Testis (tissue), 3 donors: Measurements from ENCODE around the gene EVC2. TPM values are rescaled to one million over a fixed set of nuclear protein-coding genes. Genes with fewer than 3 reads are reported as not detected.
A peak's percentile ranks its signal among the peaks of the same experiment; 100 is the strongest.

ENCODE experiments used
- DNase-seq: peaks from one replicate; pipeline ENCODE4 v3.0.0-alpha.2; 2019
- H3K27ac ChIP-seq, 2 donors: fragments of 200-600 bp; sonication (generic); one replicate each; pipeline ENCODE4 v1.5.1; 2019
- H3K27me3 ChIP-seq: fragments of 200-600 bp; sonication (generic); one replicate; pipeline ENCODE4 v1.5.1; 2019
- H3K36me3 ChIP-seq: fragments of 200-600 bp; sonication (generic); one replicate; pipeline ENCODE4 v1.5.1; 2017; ENCODE audit warnings: low read depth; ENCODE audit errors: missing control alignments
- H3K4me1 ChIP-seq: fragments of 200-600 bp; sonication (generic); one replicate; pipeline ENCODE4 v1.5.1; 2019
- H3K4me3 ChIP-seq, 2 donors: fragments of 200-600 bp; sonication (generic); one replicate each; pipeline ENCODE4 v1.5.1; 2017 to 2019
- H3K9me3 ChIP-seq: fragments of 200-600 bp; sonication (generic); one replicate; pipeline ENCODE4 v1.5.1; 2017
- CTCF ChIP-seq, 3 experiments: fragments of 450-650 bp in 2 of 3; fragments of 200-600 bp in 1 of 3; sonication (generic) in 1 of 3; IDR thresholded peaks; one replicate each; pipeline ENCODE4 v1.5.1; 2016 to 2019; ENCODE audit warnings: antibody characterized with exemption in 3 of 3, mild to moderate bottlenecking in 2 of 3, moderate library complexity in 1 of 3
- POLR2A ChIP-seq: fragments of 450-650 bp; IDR thresholded peaks from one replicate; pipeline ENCODE4 v1.6.1; 2017; ENCODE audit warnings: antibody characterized with exemption, mild to moderate bottlenecking, moderate library complexity
- WGBS, 2 donors: methylation state at CpG; one replicate each; pipeline ENCODE4 v1.1.5; 2018; 5-methylcytosine and 5-hydroxymethylcytosine counted together
- intact Hi-C: fragments of 100-400 bp; cut with DNase I; formaldehyde crosslinking; loops from one replicate; pipeline ENCODE4 v1.15.1; 2023; ENCODE audit warnings: low total_unique reads
- polyA plus RNA-seq: library from polyadenylated mRNA; stranded (reverse); fragments of 350-450 nt; fragmentation: Illumina TruSeq; extraction: RNeasy Lipid Tissue Mini Kit (QIAGEN cat#74804); gene quantifications from one replicate; pipeline ENCODE4 v1.2.3, GENCODE V29; 2014; ENCODE audit warnings: low read depth, low replicate concordance; ENCODE audit not compliant: insufficient read depth
- total RNA-seq, 2 donors: library from RNA; depleted of rRNA; stranded (reverse); fragments of >200 nt; gene quantifications; one replicate each; pipeline ENCODE4 v1.2.3, GENCODE V29; 2016

The EVC2 gene
- total and polyA plus RNA-seq, 3 donors from 2014 or later = 2.9 to 10.2 (median 10.0) TPM

DNA sequence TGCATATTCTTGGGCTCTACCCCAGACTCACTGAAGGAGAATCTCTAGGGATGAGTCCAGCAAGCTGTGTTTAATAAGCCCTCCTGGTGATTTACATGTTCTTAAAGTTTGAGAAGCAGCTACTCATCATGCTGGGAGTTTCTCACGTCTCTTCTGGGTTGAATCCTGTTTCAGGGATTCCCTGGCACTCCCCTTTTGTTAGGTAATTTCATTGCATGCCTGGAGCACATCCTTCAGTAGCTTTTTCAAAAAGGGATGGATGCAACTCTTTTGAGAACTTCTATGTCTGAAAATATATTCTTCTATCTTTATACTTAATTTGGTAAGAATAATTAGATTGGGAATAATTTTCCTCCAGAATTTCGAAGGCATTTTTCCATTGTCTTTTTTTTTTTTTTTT lies 7.0 kb upstream of the EVC2 start:
- Histone ChIP-seq H3K27ac (no peak overlapping the region), H3K36me3 (no peaks in the 10 kb centered on the region), H3K27me3 (no peaks in the 10 kb centered on the region), H3K4me1 (peaks cover 11% of the 10 kb centered on the region), H3K4me3 (no peak overlapping the region), H3K9me3 (no peaks in the 10 kb centered on the region)
- 44 to 48% methylated on average over 2 of the region's 2 CpGs for whole genome bisulfite sequencing, 2 donors
- intact Hi-C loops = no loop called here
- TF ChIP-seq CTCF (IDR thresholded peaks at IDR 0.05) = no peak
- no peak for TF ChIP-seq POLR2A
- DNase-seq = no peak

- intact Hi-C loops = no loop called here
- peaks cover 19% of the 10 kb centered on the region for H3K4me1 ChIP-seq
- WGBS, 2 donors = 79 to 82% methylated on average over 6 of the region's 6 CpGs
- no peak for DNase-seq
- no peaks in the 10 kb centered on the region for H3K9me3 ChIP-seq
- H3K27me3 ChIP-seq = no peaks in the 10 kb centered on the region
- H3K4me3 ChIP-seq = no peak overlapping the region
- no peak overlapping the region for H3K27ac ChIP-seq
- TF ChIP-seq POLR2A (no peak), CTCF (IDR thresholded peaks at IDR 0.05) (no peak)
- H3K36me3 ChIP-seq = no peaks in the 10 kb centered on the region
Observed at GRCh38 chr4:5713861-5714260, 5.5 kb upstream of the EVC2 start.

DNA sequence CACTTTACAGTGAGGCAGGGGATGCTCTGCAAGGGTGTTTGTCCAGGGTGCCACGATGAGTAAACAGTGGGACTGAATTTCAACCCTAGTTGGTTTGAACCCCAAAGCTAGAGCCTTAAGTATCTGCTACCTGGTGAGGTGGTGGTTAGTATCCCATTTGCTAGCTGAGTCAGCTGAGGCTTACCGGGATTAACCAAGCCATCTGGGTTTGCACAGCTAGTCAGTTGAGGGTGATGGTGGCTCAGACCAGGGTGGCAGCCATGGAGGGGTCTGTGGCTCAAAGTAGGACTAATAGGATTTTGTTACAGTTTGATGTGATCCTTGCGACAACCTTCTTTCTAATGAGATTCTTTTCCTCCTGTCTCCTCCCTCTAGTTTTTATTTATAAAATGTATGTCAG lies 4.6 kb upstream of the EVC2 start:
- Histone ChIP-seq H3K27ac (no peak overlapping the region), H3K4me3 (no peak overlapping the region), H3K9me3 (no peaks in the 10 kb centered on the region), H3K36me3 (no peaks in the 10 kb centered on the region), H3K27me3 (no peaks in the 10 kb centered on the region), H3K4me1 (peaks cover 19% of the 10 kb centered on the region)
- WGBS, 2 donors = 75 to 82% methylated on average over 3 of the region's 3 CpGs
- TF ChIP-seq POLR2A (no peak), CTCF (IDR thresholded peaks at IDR 0.05) (no peak)
- intact Hi-C loops = no loop called here
- DNase-seq = no peak

DNA sequence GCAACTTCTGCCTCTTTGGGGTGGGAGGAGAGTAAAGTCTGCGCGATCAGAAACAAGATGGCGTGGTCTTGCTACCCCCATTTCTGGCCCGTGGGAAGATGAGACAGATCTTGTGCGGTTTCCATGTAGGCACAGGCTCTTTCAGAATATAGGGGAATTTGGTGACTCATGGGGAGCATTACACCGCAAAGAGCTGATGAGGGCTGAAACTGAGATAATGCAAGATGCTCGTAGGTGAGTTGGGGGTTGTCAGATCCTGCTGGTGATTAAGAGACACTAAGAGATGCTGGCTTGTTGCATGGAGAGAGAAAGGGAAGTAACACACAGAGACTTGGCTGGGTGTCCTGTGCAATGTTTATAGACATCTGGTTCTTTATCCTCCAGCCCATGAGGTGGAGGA lies 4.2 kb upstream of the EVC2 start:
- no peaks in the 10 kb centered on the region for H3K9me3 ChIP-seq
- WGBS, 2 donors = 68 to 81% methylated on average over 7 of the region's 7 CpGs
- H3K4me3 ChIP-seq = no peak overlapping the region
- DNase-seq = no peak
- no peaks in the 10 kb centered on the region for H3K27me3 ChIP-seq
- peaks cover 19% of the 10 kb centered on the region for H3K4me1 ChIP-seq
- no peak for TF ChIP-seq POLR2A
- no peak for TF ChIP-seq CTCF (IDR thresholded peaks at IDR 0.05)
- H3K36me3 ChIP-seq = no peaks in the 10 kb centered on the region
- intact Hi-C loops = no loop called here
- no peak overlapping the region for H3K27ac ChIP-seq

DNA sequence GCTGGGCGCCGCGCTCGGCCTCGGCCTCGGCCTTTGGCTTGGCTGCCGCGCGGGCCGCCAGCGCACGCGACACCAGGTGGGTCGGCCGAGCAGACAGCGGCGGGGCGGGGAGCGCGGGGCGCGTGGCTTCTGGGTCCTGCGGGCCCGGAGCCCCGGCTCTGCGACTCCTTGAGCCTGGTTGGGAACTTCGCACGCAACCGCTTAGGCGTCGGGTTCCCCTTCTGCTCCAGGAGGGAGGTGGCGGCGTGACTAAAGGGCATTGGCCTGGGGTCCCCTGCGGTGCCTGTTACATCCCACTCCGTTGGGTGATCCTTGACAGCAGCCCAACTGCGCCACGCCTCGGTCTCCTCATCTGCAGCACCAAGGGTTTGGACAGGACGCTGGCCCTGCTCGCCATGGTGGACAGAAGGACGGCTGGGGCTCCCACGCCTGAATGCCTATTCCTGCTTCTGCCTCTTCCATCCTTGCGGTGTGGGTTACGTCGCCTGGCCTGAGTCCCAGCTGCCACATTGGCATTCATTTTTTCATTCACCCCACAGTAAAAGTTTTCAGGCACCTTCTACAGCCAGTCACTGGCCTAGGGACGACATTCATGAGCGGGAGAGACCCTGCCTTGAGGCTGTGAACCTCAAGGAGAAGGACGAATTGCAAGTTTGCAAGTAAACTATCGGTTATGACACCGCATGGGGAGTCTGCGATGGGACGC lies 3.3 kb upstream of the EVC2 start:
- Histone ChIP-seq H3K27ac (peak overlapping the region; percentile 34 to 72), H3K4me3 (peak overlapping the region; percentile 55 to 57), H3K36me3 (no peaks in the 10 kb centered on the region), H3K9me3 (no peaks in the 10 kb centered on the region), H3K4me1 (peaks cover 27% of the 10 kb centered on the region), H3K27me3 (no peaks in the 10 kb centered on the region)
- TF ChIP-seq CTCF (IDR thresholded peaks at IDR 0.05) (no peak), POLR2A (no peak)
- intact Hi-C loops = no loop called here
- WGBS, 2 donors = 9 to 17% methylated on average over 18 to 43 of the region's 52 CpGs
- peak; percentile 61 for DNase-seq
